HG03520 (cell line): ENCODE measurements around the gene OGDH.

Experiments
- ATAC-seq: cut with Tn5 transposase; IDR thresholded peaks from one replicate; pipeline ENCODE4 v1.9.1; 2021; ENCODE audit warnings: mild to moderate bottlenecking, moderate library complexity; ENCODE audit not compliant: unreplicated experiment

The OGDH gene

DNA sequence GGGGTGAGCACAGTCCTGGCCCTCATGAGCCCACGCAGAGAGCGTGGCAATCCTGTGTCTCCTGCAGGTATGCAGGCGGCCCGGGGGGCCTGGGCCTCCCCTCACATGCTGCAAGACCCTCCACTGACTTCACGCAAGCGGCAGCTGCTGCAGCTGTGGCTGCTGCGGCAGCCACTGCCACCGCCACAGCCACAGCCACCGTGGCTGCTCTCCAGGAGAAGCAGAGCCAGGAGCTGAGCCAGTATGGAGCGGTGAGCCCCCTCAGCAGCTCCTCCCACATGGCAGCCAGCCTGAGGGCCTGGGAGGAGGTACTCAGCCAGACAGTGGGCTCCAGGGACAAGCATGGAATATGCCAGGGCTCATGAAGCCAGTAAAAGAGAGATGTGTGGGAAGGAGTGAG lies 150.9 kb downstream of the OGDH start:
- no peak for ATAC-seq

DNA sequence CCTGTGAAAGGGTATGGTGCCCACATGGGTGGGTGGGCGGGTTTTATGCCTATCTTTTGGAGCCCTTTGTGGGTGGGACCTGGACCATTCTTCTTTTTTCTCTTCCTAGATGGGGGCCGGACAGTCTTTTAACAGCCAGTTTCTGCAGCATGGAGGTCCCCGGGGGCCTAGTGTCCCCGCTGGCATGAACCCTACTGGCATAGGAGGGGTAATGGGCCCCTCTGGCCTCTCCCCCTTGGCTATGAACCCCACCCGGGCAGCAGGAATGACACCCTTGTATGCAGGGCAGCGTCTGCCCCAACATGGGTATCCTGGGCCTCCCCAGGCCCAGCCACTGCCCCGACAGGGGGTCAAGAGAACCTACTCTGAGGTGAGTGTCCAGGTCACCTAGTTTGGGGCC lies 151.3 kb downstream of the OGDH start:
- no peak for ATAC-seq
